UCSD-AML1 (cell line): ENCODE results near the gene SKIC8.

Source experiments
- DNase-seq: peaks from one replicate; lab custom pipeline; 2025; ENCODE audit not compliant: unreplicated experiment; lab: John Stamatoyannopoulos, UW

Gene SKIC8

GRCh38 chr15:78292219-78292618 lies 7.2 kb downstream of the SKIC8 start:
- no peak for DNase-seq

- DNase-seq = no peak
These were observed 7.7 kb downstream of the SKIC8 start for GRCh38 chr15:78291698-78292097.

- DNase-seq = no peak
These were observed 8.4 kb downstream of the SKIC8 start for GRCh38 chr15:78291052-78291451.

- DNase-seq = no peak
These were observed 9.2 kb downstream of the SKIC8 start for GRCh38 chr15:78290222-78290621.

GRCh38 chr15:78284758-78285157 lies 14.7 kb downstream of the SKIC8 start:
- DNase-seq = no peak

GRCh38 chr15:78282324-78282723 lies 17.1 kb downstream of the SKIC8 start:
- DNase-seq = no peak

- DNase-seq = no peak
These were observed 18.9 kb downstream of the SKIC8 start for GRCh38 chr15:78280319-78281072.

- no peak for DNase-seq
These were observed 23.1 kb downstream of the SKIC8 start for GRCh38 chr15:78276064-78276943.

- no peak for DNase-seq
These were observed 24.4 kb downstream of the SKIC8 start for GRCh38 chr15:78274994-78275393.

GRCh38 chr15:78272776-78273175 lies 26.6 kb downstream of the SKIC8 start:
- no peak for DNase-seq

GRCh38 chr15:78272316-78272715 lies 27.1 kb downstream of the SKIC8 start:
- DNase-seq = no peak

- DNase-seq = no peak
These were observed 32.6 kb downstream of the SKIC8 start for GRCh38 chr15:78266806-78267205.

GRCh38 chr15:78266229-78266628 lies 33.2 kb downstream of the SKIC8 start:
- no peak for DNase-seq

GRCh38 chr15:78265752-78266224 lies 33.6 kb downstream of the SKIC8 start:
- no peak for DNase-seq

GRCh38 chr15:78265137-78265460 lies 34.3 kb downstream of the SKIC8 start:
- DNase-seq = no peak

- DNase-seq = no peak
These were observed 34.9 kb downstream of the SKIC8 start, which contains the start of gene DNAJA4 for GRCh38 chr15:78264304-78265136. Gene DNAJA4, plus strand, starts transcription at chr15:78264562. Its CDS starts 202 bp downstream, at chr15:78264764.

GRCh38 chr15:78263907-78264303 lies 35.5 kb downstream of the SKIC8 start:
- no peak for DNase-seq

- DNase-seq = no peak
These were observed 36.0 kb downstream of the SKIC8 start for GRCh38 chr15:78263351-78263781.

- DNase-seq = no peak
These were observed 38.3 kb downstream of the SKIC8 start for GRCh38 chr15:78261062-78261461.

GRCh38 chr15:78260489-78260888 lies 38.9 kb downstream of the SKIC8 start:
- DNase-seq = no peak

GRCh38 chr15:78259232-78259631 lies 40.2 kb downstream of the SKIC8 start:
- no peak for DNase-seq
